Body of pancreas (tissue), 4 donors: ENCODE results near the gene ZNF80. TPM values are rescaled to one million over a fixed set of nuclear protein-coding genes. Genes with fewer than 3 reads are reported as not detected.

Source experiments
- ATAC-seq: fragments of 150-250 bp; one replicate; pipeline ENCODE4 v1.9.1; 2016
- DNase-seq, 4 donors: peaks; one replicate each; pipeline ENCODE4 v3.0.0-alpha.2; 2019
- H3K27ac ChIP-seq, 4 donors: fragments of 200-600 bp; sonication (generic); 1 replicate in 3 of 4; 2 replicates in 1 of 4; pipeline versions ENCODE4 v1.5.1 to v1.6.1; 2016 to 2019; ENCODE audit warnings: mild to moderate bottlenecking in 1 of 4, mixed read lengths in 1 of 4, moderate library complexity in 1 of 4
- H3K27me3 ChIP-seq, 2 donors: fragments of 200-600 bp; sonication (generic); one replicate each; pipeline ENCODE4 v1.6.0; 2016; ENCODE audit warnings: mild to moderate bottlenecking in 1 of 2
- H3K36me3 ChIP-seq, 2 donors: fragments of 200-600 bp; sonication (generic); replicated peaks in 1 of 2; 2 replicates each; pipeline ENCODE4 v1.5.1; 2016; ENCODE audit warnings: low read depth in 2 of 2; ENCODE audit not compliant: insufficient read depth in 1 of 2
- H3K4me1 ChIP-seq: fragments of 200-600 bp; sonication (generic); one replicate; pipeline ENCODE4 v1.6.0; 2016
- H3K4me3 ChIP-seq, 2 donors: fragments of 200-600 bp; sonication (generic); 1 replicate in 1 of 2; 2 replicates in 1 of 2; pipeline ENCODE4 v1.5.1; 2016 to 2019
- H3K9me3 ChIP-seq, 3 donors: fragments of 200-600 bp; sonication (generic); 1 replicate in 2 of 3; 2 replicates in 1 of 3; pipeline ENCODE4 v1.5.1; 2016
- POLR2A ChIP-seq, 3 donors: fragments of 450-650 bp; IDR thresholded peaks; one replicate each; pipeline ENCODE4 v1.6.1; 2016; ENCODE audit warnings: antibody characterized with exemption in 3 of 3, mild to moderate bottlenecking in 2 of 3
- WGBS, 2 donors: methylation state at CpG; one replicate each; pipeline ENCODE4 v1.1.5; 2017; 5-methylcytosine and 5-hydroxymethylcytosine counted together
- intact Hi-C: fragments of 100-400 bp; cut with DNase I; formaldehyde crosslinking; loops from one replicate; pipeline ENCODE4 v1.15.1; 2023
- total RNA-seq, 2 donors: library from RNA; depleted of rRNA; stranded (reverse); fragments of >200 nt; gene quantifications; one replicate each; pipeline ENCODE4 v1.1.0, GENCODE V29; 2016
- TF ChIP-seq, protein P1 (sequence below), 7 experiments: fragments of 450-650 bp in 4 of 7; fragments of 200-600 bp in 3 of 7; sonication (generic) in 3 of 7; IDR thresholded peaks; one replicate each; pipeline ENCODE4 v1.5.1; 2016 to 2019; ENCODE audit warnings: antibody characterized with exemption in 7 of 7

The ZNF80 gene
- total RNA-seq, 2 donors from 2014 or later: not detected

GRCh38 chr3:114213292-114213626, 24.1 kb downstream of the ZNF80 start:
- H3K4me1 ChIP-seq: no peaks in the 10 kb centered on the region
- intact Hi-C loops: no loop called here
- peaks cover 0 to 4% of the 10 kb centered on the region in 2 donors for H3K27me3 ChIP-seq
- H3K9me3 ChIP-seq: no peaks in the 10 kb centered on the region
- ATAC-seq (no peak), DNase-seq (no peak)
- H3K4me3 ChIP-seq: no peak overlapping the region
- TF ChIP-seq, protein P1, sequence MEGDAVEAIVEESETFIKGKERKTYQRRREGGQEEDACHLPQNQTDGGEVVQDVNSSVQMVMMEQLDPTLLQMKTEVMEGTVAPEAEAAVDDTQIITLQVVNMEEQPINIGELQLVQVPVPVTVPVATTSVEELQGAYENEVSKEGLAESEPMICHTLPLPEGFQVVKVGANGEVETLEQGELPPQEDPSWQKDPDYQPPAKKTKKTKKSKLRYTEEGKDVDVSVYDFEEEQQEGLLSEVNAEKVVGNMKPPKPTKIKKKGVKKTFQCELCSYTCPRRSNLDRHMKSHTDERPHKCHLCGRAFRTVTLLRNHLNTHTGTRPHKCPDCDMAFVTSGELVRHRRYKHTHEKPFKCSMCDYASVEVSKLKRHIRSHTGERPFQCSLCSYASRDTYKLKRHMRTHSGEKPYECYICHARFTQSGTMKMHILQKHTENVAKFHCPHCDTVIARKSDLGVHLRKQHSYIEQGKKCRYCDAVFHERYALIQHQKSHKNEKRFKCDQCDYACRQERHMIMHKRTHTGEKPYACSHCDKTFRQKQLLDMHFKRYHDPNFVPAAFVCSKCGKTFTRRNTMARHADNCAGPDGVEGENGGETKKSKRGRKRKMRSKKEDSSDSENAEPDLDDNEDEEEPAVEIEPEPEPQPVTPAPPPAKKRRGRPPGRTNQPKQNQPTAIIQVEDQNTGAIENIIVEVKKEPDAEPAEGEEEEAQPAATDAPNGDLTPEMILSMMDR (IDR thresholded peaks at IDR 0.05): no peak
- TF ChIP-seq POLR2A (IDR thresholded peaks at IDR 0.05): no peak
- no peak overlapping the region for H3K27ac ChIP-seq
- H3K36me3 ChIP-seq: no peaks in the 10 kb centered on the region
- 43 to 66% methylated on average over 4 of the region's 4 CpGs for WGBS, 2 donors

DNA sequence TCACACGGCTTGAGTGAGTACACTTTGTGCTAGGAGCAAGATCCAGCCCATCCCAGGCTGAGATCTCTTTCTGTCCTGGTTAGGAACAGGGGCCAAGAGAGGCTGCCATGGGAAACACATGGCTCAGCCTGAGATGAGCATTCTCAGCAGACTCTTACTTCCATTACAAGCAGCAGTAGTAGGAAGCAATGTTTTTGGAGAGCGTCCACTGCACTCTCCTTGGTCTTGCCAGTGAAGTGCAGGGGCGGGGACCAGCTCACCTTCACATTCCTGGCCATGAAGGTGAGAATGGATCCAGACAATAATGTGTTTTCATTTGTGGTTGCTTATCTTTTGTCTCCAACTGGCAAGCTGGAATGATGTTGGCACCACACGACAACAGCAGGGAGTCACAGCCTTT, 24.7 kb downstream of the ZNF80 start:
- Histone ChIP-seq H3K4me1 (no peaks in the 10 kb centered on the region), H3K27me3 (peaks cover 0 to 4% of the 10 kb centered on the region in 2 donors), H3K36me3 (no peaks in the 10 kb centered on the region), H3K4me3 (no peak overlapping the region), H3K27ac (no peak overlapping the region), H3K9me3 (no peaks in the 10 kb centered on the region)
- WGBS, 2 donors: 66 to 68% methylated on average over 4 of the region's 4 CpGs
- intact Hi-C loops: no loop called here
- TF ChIP-seq, protein P1 (IDR thresholded peaks at IDR 0.05): no peak
- TF ChIP-seq POLR2A (IDR thresholded peaks at IDR 0.05): no peak
- DNase-seq (no peak), ATAC-seq (no peak)

DNA sequence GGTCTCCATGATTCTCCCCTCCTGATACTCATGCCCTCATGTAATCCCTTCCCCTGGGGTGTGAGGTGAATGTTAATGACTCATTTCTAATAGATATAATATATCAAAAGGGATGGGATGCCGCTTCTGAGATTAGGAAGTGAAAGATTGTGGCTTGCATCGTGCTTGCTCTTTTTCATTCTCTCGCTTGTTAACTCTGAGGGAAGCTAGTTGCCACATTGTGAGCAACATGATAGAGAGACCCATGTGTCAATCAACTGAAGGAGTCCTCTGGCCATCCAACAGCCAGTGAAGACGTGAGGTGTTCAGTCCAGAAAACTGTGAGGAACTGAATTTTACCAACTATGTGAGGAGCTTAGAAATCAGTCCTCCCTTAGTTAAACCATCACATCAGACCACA, 29.6 kb downstream of the ZNF80 start:
- intact Hi-C loops: no loop called here
- DNase-seq: no peak
- Histone ChIP-seq H3K36me3 (no peaks in the 10 kb centered on the region), H3K4me1 (no peaks in the 10 kb centered on the region), H3K27ac (no peak overlapping the region), H3K9me3 (no peaks in the 10 kb centered on the region), H3K4me3 (no peak overlapping the region), H3K27me3 (peaks cover 0 to 4% of the 10 kb centered on the region in 2 donors)
- no peak for TF ChIP-seq POLR2A (IDR thresholded peaks at IDR 0.05)
- TF ChIP-seq, protein P1 (IDR thresholded peaks at IDR 0.05): no peak
- no peak for ATAC-seq
- WGBS, 2 donors: 63 to 64% methylated on average over 4 of the region's 4 CpGs

DNA sequence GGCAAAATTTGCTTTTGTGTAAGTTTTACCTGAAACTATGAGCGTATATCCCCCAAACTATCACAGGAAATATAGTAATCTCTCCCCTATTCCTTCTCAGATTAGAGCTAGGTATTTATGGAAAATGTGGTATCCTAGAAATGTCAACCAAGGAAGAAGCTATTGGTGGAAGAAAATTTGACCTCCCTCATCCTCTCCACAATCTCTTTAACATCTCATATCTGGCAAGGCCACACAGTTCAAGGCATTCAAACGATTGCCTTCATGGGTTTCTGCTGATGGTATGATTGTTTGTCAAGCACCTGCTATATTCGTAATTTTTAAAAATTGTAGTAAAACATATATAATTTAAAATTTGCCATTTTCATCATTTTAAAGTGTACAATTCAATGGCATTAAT, 31.0 kb downstream of the ZNF80 start:
- Histone ChIP-seq H3K36me3 (no peaks in the 10 kb centered on the region), H3K27me3 (no peaks in the 10 kb centered on the region), H3K4me1 (no peaks in the 10 kb centered on the region), H3K4me3 (no peak overlapping the region), H3K9me3 (no peaks in the 10 kb centered on the region), H3K27ac (no peak overlapping the region)
- no peak for TF ChIP-seq POLR2A (IDR thresholded peaks at IDR 0.05)
- ATAC-seq: no peak
- 55 to 58% methylated on average over 3 of the region's 3 CpGs for WGBS, 2 donors
- no peak for DNase-seq
- intact Hi-C loops: no loop called here

DNA sequence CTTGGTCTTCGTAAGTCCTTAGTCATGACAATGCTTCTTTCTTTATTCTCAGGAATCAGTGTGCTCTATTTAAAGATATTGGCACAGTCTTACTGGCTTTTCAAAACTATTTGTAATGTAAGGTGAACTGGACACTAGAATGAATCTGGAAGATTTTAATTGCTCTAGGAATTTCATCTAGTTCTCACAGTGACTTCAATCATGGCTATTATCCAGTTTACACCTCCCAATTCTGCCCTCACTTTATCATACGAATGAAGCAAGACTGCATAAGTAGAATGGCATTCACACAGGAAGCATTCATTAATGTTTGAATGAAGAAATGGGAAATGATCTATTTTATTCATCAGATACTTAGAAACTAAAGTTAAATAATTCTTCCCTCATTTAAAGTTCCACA, 31.8 kb downstream of the ZNF80 start:
- H3K9me3 ChIP-seq: no peaks in the 10 kb centered on the region
- H3K4me3 ChIP-seq: no peak overlapping the region
- DNase-seq: no peak
- intact Hi-C loops: no loop called here
- WGBS, 2 donors: 60 to 71% methylated on average over 2 of the region's 2 CpGs
- TF ChIP-seq POLR2A (IDR thresholded peaks at IDR 0.05): no peak
- TF ChIP-seq, protein P1 (IDR thresholded peaks at IDR 0.05): no peak
- no peaks in the 10 kb centered on the region for H3K27me3 ChIP-seq
- no peaks in the 10 kb centered on the region for H3K36me3 ChIP-seq
- H3K27ac ChIP-seq: no peak overlapping the region
- no peaks in the 10 kb centered on the region for H3K4me1 ChIP-seq
- no peak for ATAC-seq
